HG03439 (cell line): ENCODE data around the gene SMIM31.

ENCODE experiments used
- ATAC-seq: cut with Tn5 transposase; IDR thresholded peaks from one replicate; pipeline ENCODE4 v1.9.1; 2021; ENCODE audit warnings: mild to moderate bottlenecking, moderate library complexity; ENCODE audit not compliant: unreplicated experiment

SMIM31 gene

DNA sequence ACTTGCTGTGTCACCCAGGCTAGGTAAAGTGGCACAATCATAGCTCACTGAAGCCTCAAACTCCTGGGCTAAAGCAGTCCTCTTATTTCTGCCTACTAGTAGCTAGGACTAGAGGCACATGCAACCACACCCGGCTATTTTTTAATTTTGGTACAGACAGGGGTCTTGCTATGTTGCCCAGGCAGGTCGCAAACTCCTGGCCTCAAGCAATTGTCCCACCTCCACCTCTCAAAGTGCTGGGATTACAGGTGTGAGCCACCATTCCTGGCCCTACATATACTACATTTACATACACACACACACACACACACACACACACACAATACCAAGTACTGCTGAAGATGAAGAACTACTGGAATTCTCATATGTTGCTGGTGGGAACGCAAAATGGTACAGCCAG is 26.9 kb downstream of the SMIM31 start:
- ATAC-seq: no peak

DNA sequence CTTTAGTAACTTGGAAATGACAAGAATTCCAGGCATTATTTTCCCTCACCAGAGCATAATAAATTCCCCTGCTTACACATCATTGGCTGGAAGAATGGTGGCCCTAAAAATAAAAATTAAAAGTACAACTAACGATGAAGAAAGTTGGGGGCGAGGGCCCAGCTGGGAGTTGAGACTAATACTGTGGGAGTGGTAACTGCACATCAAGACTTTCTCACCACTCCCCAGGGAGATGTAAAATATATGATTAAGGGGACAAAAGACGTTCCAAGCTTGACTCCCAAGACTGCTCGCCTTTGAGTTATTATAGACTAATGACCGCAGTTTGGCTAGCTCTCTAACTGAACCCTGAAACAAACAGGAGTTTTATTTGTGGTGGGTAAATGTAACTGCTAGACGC is 30.0 kb downstream of the SMIM31 start:
- ATAC-seq: no peak

GRCh38 chr4:164789047-164789446 is 35.1 kb downstream of the SMIM31 start:
- no peak for ATAC-seq

DNA sequence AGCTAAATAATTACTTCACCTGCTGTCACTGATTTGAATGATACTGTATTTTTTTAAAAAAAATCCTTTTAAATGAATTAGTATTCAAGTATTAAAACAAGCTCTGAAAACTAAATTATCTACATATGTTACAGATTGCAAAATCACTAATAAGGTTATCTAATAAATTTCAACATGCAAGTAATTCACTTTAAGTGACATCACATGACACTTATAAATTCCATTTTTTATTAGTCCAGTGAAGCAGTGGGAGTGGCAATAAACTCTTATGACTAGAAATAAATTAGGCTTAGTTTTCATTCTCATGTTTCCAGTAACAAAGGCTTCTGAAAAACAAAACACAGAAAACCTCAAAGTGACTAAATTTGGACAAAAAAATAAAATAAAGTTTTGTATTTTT is 36.3 kb downstream of the SMIM31 start:
- no peak for ATAC-seq

DNA sequence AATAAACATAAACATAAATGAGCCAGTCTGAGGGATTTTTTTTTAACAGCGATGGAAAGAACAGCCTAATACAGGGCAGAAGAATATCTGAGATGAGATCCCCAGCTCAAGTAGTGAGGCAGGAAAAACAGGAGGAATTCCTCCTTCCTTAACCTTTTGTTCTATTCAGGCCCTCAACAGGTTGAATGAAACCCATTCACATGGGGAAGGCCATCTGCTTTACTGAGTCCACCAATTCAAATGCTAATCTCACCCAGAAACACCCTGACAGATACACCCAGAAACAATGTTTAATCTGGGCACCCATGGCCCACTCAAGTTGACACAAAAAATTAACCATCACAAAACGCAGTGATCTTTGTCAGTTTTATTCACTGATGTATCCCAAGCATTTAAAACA is 45.5 kb downstream of the SMIM31 start:
- ATAC-seq: no peak

- ATAC-seq: no peak
These were observed 46.9 kb downstream of the SMIM31 start for GRCh38 chr4:164800786-164801185.

- no peak for ATAC-seq
These were observed 48.5 kb downstream of the SMIM31 start for GRCh38 chr4:164802301-164802901.

DNA sequence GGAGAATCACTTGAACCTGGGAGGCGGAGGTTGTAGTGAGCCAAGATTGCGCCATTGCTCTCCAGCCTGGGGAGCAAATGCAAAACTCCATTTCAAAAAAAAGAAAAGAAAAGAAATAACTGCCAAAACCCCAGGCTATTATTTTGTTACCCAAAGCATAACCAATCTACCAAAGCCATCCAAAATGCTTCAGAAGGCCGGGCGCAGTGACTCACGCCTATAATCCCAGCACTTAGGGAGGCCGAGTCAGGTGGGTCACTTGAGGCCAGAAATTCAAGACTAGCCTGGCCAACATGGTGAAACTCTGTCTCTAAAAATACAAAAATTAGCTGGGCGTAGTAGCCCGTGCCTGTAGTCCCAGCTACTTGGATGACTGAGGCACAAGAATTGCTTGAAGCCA is 49.8 kb downstream of the SMIM31 start:
- no peak for ATAC-seq

GRCh38 chr4:164807611-164808010 is 53.7 kb downstream of the SMIM31 start:
- ATAC-seq: no peak

- ATAC-seq: no peak
These were observed 59.6 kb downstream of the SMIM31 start for GRCh38 chr4:164813554-164813953.

- ATAC-seq: no peak
These were observed 61.8 kb downstream of the SMIM31 start for GRCh38 chr4:164815711-164816110.

DNA sequence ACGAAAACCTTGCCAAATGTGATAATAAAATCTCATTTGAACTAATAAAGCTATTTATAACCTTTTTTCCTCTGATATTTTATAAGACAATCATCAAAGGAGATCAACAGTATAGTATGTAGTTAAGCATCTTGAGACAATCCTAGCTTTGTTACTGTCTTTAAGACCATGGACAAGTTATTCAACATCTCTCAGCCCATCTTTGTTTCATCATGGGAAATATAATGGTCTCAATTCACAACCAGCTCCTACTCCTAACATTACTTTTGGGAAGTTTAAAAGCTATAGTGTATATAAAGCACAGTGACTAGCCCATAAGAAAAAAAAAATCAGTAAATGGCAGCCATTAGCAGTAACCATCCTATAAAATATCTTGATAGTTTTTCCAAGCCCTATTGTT is 65.4 kb downstream of the SMIM31 start:
- no peak for ATAC-seq

DNA sequence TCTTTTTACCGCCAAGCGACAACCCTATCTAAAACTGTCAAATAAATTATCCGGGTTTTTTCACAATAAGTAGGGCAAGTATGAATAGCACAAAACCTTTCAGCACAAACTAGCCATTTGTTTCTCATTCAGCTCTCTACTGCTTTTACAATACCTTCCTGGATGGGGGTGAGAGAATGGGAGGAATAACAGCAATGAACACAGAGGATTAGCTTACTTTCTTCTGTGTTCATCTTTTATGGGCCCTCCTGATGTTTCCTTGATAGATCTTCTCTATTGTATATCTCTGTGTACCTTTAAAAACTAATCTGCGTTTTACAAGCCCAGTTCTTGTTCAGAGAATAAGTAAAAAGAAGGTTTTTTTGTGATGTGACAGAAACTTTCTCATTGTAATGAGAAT is 67.8 kb downstream of the SMIM31 start:
- no peak for ATAC-seq

DNA sequence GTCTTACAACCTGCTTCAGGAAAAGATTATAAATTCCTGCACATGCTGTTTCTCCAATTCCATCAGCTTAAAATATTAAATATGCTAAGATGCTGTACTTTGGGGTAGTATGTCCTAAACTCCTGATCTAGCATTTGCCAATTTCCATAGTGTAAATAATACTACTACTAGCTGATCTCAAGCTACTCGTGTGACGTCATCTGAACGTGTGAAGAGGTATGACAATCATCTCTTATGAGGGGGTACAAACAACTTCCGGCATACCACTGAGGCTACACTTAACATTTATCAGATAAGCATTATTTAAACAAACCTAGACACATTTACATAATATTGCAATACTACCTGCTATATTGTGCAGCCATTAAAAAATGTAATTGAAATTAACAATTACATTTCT is 70.7 kb downstream of the SMIM31 start:
- ATAC-seq: no peak

GRCh38 chr4:164828955-164829354 is 75.0 kb downstream of the SMIM31 start:
- no peak for ATAC-seq

- no peak for ATAC-seq
These were observed 92.6 kb downstream of the SMIM31 start for GRCh38 chr4:164846566-164846965.

- no peak for ATAC-seq
These were observed 93.1 kb downstream of the SMIM31 start for GRCh38 chr4:164847016-164847415.

DNA sequence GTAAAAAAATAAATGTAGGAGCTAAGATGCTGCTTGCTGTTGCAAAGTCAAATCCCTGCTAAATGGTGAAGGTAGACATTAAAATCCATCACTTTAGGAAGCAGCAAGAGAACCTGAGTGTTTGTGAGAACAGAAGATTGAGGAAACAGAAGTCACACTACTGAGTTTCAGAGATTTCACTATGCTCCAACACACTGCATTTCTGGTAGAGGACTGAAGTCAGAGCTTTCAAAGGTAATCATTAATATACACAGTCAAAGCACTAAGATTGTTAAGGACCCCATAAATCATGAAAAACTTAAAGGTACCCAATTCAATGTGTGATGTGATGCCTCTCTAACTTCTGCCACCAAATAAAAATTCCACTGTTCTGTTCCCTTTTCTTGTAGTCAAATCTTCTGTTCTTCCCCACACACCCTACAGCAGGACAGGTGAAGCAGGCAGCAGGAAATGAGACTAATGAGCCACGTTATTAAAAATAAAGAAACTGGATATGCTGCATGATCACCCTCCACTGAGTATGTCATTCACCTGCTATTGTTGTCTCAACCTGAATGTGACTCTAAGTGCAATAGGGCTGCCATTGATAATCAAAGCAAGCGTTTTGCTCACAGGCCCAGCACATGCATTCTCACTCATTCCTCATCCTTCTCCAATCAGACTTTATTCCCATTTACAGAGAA is 94.2 kb downstream of the SMIM31 start:
- no peak for ATAC-seq
